Lower leg skin (tissue), 4 donors: ENCODE measurements around the gene RPS6KA6. TPM values are rescaled to one million over a fixed set of nuclear protein-coding genes. Genes with fewer than 3 reads are reported as not detected.

Experiments
- DNase-seq, 2 donors: peaks; one replicate each; pipeline ENCODE4 v3.0.0-alpha.2; 2019; ENCODE audit warnings: low spot score in 2 of 2
- H3K4me3 ChIP-seq: fragments of 200-600 bp; sonication (generic); 2 replicates; pipeline ENCODE4 v1.5.1; 2017; ENCODE audit warnings: mild to moderate bottlenecking, low read depth; ENCODE audit not compliant: poor library complexity, severe bottlenecking
- POLR2A ChIP-seq, 2 donors: fragments of 450-650 bp; IDR thresholded peaks; one replicate each; pipeline ENCODE4 v1.6.1; 2016 to 2017; ENCODE audit warnings: antibody characterized with exemption in 2 of 2, mild to moderate bottlenecking in 1 of 2, moderate library complexity in 1 of 2
- WGBS, 2 donors: methylation state at CpG; one replicate each; pipeline ENCODE4 v1.1.5; 2018; 5-methylcytosine and 5-hydroxymethylcytosine counted together
- intact Hi-C: fragments of 100-400 bp; cut with DNase I; formaldehyde crosslinking; loops from one replicate; pipeline ENCODE4 v1.15.0; 2023; ENCODE audit warnings: low total_unique reads
- total RNA-seq, 4 donors: library from RNA; depleted of rRNA; stranded (reverse); fragments of >200 nt; gene quantifications; one replicate each; pipeline ENCODE4 v1.1.0, GENCODE V29; 2016
- TF ChIP-seq, protein P1 (sequence below), 3 donors: fragments of 450-650 bp; IDR thresholded peaks; one replicate each; pipeline ENCODE4 v1.5.1; 2016; ENCODE audit warnings: antibody characterized with exemption in 3 of 3, mild to moderate bottlenecking in 3 of 3, moderate library complexity in 2 of 3

The RPS6KA6 gene
- total RNA-seq, 4 donors from 2014 or later: 1.9 to 4.1 (median 3.4) TPM

- WGBS, 2 donors: 47 to 53% methylated on average over 6 of the region's 6 CpGs
- intact Hi-C loops: no loop called here
- TF ChIP-seq POLR2A (IDR thresholded peaks at IDR 0.05): no peak
- TF ChIP-seq, protein P1, sequence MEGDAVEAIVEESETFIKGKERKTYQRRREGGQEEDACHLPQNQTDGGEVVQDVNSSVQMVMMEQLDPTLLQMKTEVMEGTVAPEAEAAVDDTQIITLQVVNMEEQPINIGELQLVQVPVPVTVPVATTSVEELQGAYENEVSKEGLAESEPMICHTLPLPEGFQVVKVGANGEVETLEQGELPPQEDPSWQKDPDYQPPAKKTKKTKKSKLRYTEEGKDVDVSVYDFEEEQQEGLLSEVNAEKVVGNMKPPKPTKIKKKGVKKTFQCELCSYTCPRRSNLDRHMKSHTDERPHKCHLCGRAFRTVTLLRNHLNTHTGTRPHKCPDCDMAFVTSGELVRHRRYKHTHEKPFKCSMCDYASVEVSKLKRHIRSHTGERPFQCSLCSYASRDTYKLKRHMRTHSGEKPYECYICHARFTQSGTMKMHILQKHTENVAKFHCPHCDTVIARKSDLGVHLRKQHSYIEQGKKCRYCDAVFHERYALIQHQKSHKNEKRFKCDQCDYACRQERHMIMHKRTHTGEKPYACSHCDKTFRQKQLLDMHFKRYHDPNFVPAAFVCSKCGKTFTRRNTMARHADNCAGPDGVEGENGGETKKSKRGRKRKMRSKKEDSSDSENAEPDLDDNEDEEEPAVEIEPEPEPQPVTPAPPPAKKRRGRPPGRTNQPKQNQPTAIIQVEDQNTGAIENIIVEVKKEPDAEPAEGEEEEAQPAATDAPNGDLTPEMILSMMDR (IDR thresholded peaks at IDR 0.05): no peak
- H3K4me3 ChIP-seq: no peak overlapping the region
- DNase-seq: no peak
These were observed 1.1 kb upstream of the RPS6KA6 start for GRCh38 chrX:84189125-84189524.

DNA sequence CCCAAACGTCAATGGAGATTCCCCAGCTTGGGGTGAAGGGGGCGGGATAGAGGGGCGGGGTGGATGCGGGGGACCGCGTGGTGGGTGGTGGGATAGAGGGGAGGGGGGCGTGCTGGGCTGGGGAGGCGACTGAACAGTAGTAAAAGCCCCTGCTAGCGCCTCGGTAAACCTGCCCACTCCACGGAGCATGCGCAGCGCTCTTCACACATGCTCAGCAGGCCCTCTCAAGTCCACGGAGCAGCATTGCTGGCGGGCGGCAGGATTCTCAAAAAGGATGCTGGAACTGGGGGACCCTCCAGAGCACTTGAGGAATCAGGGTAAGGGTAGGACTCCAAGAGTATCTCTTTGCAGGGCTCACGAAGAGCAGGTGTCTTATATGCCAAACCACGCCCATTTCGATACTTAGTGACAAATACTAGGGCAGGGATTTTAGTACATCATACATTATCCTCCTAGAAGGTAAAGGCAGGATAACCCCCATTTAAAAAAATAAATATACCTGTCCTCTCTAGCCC is 378 bp upstream of the RPS6KA6 start:
- DNase-seq: peak in 1 of 2 donors; percentile 85
- H3K4me3 ChIP-seq: peak overlapping the region; percentile 36
- TF ChIP-seq, protein P1 (IDR thresholded peaks at IDR 0.05): no peak
- TF ChIP-seq POLR2A (IDR thresholded peaks at IDR 0.05): no peak
- 5 to 41% methylated on average over 16 to 18 of the region's 19 CpGs for WGBS, 2 donors
- intact Hi-C loops: no loop called here

DNA sequence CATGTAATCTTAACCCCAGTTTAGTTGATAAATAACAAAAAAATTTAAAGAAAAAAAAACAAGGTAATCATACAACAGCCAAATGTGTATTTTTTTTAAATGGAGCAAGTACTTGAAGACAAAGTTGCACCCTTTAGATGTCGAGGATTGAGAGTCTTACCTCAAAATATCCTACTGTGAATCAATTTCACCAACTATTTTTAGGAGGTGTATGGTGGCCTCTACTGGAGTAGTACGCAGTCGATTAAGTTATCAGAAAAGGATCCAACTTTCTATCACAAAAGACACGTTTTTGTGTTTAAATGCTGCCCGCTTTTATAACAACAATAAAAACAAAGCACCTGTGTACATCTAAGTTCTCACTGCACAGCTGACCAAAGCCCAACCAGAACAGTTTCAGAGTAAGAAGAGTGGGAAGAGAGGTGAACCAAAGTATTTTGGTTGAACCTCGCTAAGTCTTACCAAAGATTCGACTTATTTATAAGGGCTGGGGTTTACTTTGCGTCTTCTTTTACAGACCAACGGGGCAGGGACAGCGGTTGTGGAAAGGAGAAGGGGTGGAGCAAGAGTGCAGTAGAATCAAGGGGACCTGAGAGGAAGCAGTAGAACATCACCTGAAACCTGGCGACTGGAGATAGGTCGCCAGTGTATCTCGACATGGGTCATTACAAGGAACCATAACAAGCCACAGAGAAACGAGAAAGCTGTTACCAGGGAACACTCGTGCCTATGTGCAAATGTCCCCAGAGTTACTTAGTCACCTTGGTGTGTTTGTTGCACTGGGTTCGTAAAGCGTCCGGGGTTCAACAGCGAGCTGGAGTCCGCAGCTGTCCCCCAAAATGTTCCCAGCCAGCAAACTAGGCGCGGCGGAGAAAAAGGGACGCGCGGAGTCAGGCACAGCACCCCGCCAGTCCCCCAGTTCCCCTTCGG is 1.1 kb downstream of the RPS6KA6 start:
- 12 to 40% methylated on average over 14 to 28 of the region's 28 CpGs for WGBS, 2 donors
- DNase-seq: no peak
- no peak for TF ChIP-seq POLR2A (IDR thresholded peaks at IDR 0.05)
- TF ChIP-seq, protein P1 (IDR thresholded peaks at IDR 0.05): no peak
- peak overlapping the region; percentile 36 for H3K4me3 ChIP-seq
- intact Hi-C loops: no loop called here

- intact Hi-C loops: no loop called here
- no peak for DNase-seq
- H3K4me3 ChIP-seq: no peak overlapping the region
- TF ChIP-seq, protein P1 (IDR thresholded peaks at IDR 0.05): no peak
- TF ChIP-seq POLR2A (IDR thresholded peaks at IDR 0.05): no peak
- WGBS, 2 donors: 72 to 93% methylated on average over 2 of the region's 2 CpGs
These were observed 5.5 kb downstream of the RPS6KA6 start for GRCh38 chrX:84182516-84182915.

DNA sequence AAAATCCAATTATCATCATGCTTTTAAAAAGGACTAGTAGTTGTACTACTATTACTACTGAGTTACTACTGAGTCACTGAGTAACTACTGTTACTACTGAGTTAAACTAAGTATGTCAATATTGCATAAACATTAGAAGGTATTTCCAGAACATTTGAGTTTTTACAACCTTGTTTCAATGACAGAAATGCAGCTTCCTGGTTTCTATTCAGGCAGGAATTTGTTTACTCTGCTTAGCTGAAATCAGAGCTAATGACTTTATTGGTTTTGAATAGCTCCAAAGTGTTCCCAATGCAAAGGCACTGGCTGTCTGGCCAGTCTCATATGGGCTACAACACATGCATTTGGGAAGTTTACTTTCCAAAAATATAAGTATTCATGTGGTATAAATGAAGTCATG is 12.0 kb downstream of the RPS6KA6 start:
- no peak for DNase-seq
- intact Hi-C loops: no loop called here
- H3K4me3 ChIP-seq: no peak overlapping the region
- TF ChIP-seq, protein P1 (IDR thresholded peaks at IDR 0.05): no peak
- no peak for TF ChIP-seq POLR2A (IDR thresholded peaks at IDR 0.05)
